Activated CD4-positive, alpha-beta T cell treated with anti-CD3 and anti-CD28 coated beads, Interleukin-2, amount 10 ng/mL, durations not matched to agents 7 days and 5 days (primary cell): ENCODE results near the gene ATP5MG. TPM values are rescaled to one million over a fixed set of nuclear protein-coding genes. Genes with fewer than 3 reads are reported as not detected.

ENCODE experiments used
- CTCF ChIA-PET: fragments of 350-600 bp; sonication (Branson Sonifier 250); formaldehyde crosslinking; loops from one replicate; lab custom pipeline; 2021; ENCODE audit warnings: antibody characterized with exemption; lab: Charles Lee
- POLR2A ChIA-PET: fragments of 350-600 bp; sonication (Branson Sonifier 250); formaldehyde crosslinking; loops from one replicate; lab custom pipeline; 2021; ENCODE audit warnings: antibody characterized with exemption; lab: Charles Lee
- DNase-seq: peaks from one replicate; pipeline ENCODE4 v3.0.0-alpha.2; 2020
- H3K27ac Mint-ChIP-seq: one replicate; pipeline ENCODE4 v1.8.0; 2021; ENCODE audit warnings: mild to moderate bottlenecking, moderate library complexity, mixed read lengths
- H3K27me3 Mint-ChIP-seq: one replicate; pipeline ENCODE4 v1.8.0; 2021; ENCODE audit warnings: mixed read lengths
- H3K36me3 Mint-ChIP-seq: one replicate; pipeline ENCODE4 v1.8.0; 2021; ENCODE audit warnings: low read depth, mixed read lengths
- H3K4me1 Mint-ChIP-seq: one replicate; pipeline ENCODE4 v1.8.0; 2021; ENCODE audit warnings: mixed read lengths
- H3K4me3 Mint-ChIP-seq: one replicate; pipeline ENCODE4 v1.8.0; 2021; ENCODE audit warnings: mild to moderate bottlenecking, moderate library complexity, mixed read lengths
- H3K9me3 Mint-ChIP-seq: one replicate; pipeline ENCODE4 v1.8.0; 2021; ENCODE audit warnings: mixed read lengths
- total RNA-seq, 2 experiments: library from RNA; stranded (reverse); gene quantifications; one replicate each; pipeline ENCODE4 v1.2.3, GENCODE V29; 2021

ATP5MG gene
- total RNA-seq, 2 experiments from 2014 or later, result 195 to 272 TPM

- H3K27ac Mint-ChIP-seq, result peak within 1 kb of the TSS; percentile 96
- no peaks in the 10 kb centered on the region for H3K9me3 Mint-ChIP-seq
- POLR2A ChIA-PET, result interaction anchor here (1.0 to 1.1 kb wide), 2 partner anchors 34 to 37 kb away, joined by 3 read pairs; no protein-coding TSS in a partner anchor
- peak within 1 kb of the TSS; percentile 98 for H3K4me3 Mint-ChIP-seq
- CTCF ChIA-PET, result interaction anchor here (0.6 to 2.4 kb wide), 13 partner anchors 10 to 234 kb away, joined by 3 to 8 read pairs (median 4); no protein-coding TSS in a partner anchor
- H3K4me1 Mint-ChIP-seq, result peaks cover 38% of the 10 kb centered on the region
- no peaks in the 10 kb centered on the region for H3K27me3 Mint-ChIP-seq
- peak; percentile 91 for DNase-seq
- H3K36me3 Mint-ChIP-seq, result peaks cover 16% of the 10 kb centered on the region
Measured at GRCh38 chr11:118435893-118436624, 34.7 kb downstream of the ATP5MG start, which contains the start of gene KMT2A. TSS of gene KMT2A (plus strand) at chr11:118436492. CDS start at chr11:118436513, 21 bp downstream.

GRCh38 chr11:118436639-118437207 is 35.3 kb downstream of the ATP5MG start:
- H3K4me1 Mint-ChIP-seq, result peaks cover 45% of the 10 kb centered on the region
- CTCF ChIA-PET, result interaction anchor here (0.6 to 1.2 kb wide), 3 partner anchors 11 to 38 kb away, joined by 3 to 8 read pairs (median 3); no protein-coding TSS in a partner anchor
- peak overlapping the region; percentile 95 for H3K27ac Mint-ChIP-seq
- peaks cover 19% of the 10 kb centered on the region for H3K36me3 Mint-ChIP-seq
- H3K27me3 Mint-ChIP-seq, result no peaks in the 10 kb centered on the region
- POLR2A ChIA-PET, result interaction anchor here (1.1 kb wide), 1 partner anchor 35 kb away, joined by 3 read pairs; no protein-coding TSS in a partner anchor
- H3K4me3 Mint-ChIP-seq, result peak overlapping the region; percentile 98
- no peaks in the 10 kb centered on the region for H3K9me3 Mint-ChIP-seq
- peak; percentile 47 for DNase-seq

GRCh38 chr11:118437208-118438125 is 36.1 kb downstream of the ATP5MG start:
- POLR2A ChIA-PET, result no interaction called here
- peaks cover 25% of the 10 kb centered on the region for H3K36me3 Mint-ChIP-seq
- peaks cover 52% of the 10 kb centered on the region for H3K4me1 Mint-ChIP-seq
- H3K9me3 Mint-ChIP-seq, result no peaks in the 10 kb centered on the region
- H3K27me3 Mint-ChIP-seq, result no peaks in the 10 kb centered on the region
- H3K27ac Mint-ChIP-seq, result peak overlapping the region; percentile 95
- DNase-seq, result peak; percentile 54
- CTCF ChIA-PET, result interaction anchor here (2.2 kb wide), 1 partner anchor 11 kb away, joined by 9 read pairs; no protein-coding TSS in a partner anchor
- peak overlapping the region; percentile 98 for H3K4me3 Mint-ChIP-seq

GRCh38 chr11:118438314-118438931 is 37.0 kb downstream of the ATP5MG start:
- peaks cover 62% of the 10 kb centered on the region for H3K4me1 Mint-ChIP-seq
- H3K36me3 Mint-ChIP-seq, result peaks cover 28% of the 10 kb centered on the region

GRCh38 chr11:118439646-118440045 is 38.2 kb downstream of the ATP5MG start:
- no peaks in the 10 kb centered on the region for H3K27me3 Mint-ChIP-seq
- ChIA-PET POLR2A (no interaction called here), CTCF (interaction anchor here (0.6 to 2.2 kb wide), 2 partner anchors 8 to 645 kb away, joined by 5 to 9 read pairs; no protein-coding TSS in a partner anchor)
- H3K9me3 Mint-ChIP-seq, result no peaks in the 10 kb centered on the region
- peak overlapping the region; percentile 37 for H3K27ac Mint-ChIP-seq
- DNase-seq, result peak; percentile 22
- peak overlapping the region; percentile 98 for H3K4me3 Mint-ChIP-seq
- H3K36me3 Mint-ChIP-seq, result peaks cover 40% of the 10 kb centered on the region
- H3K4me1 Mint-ChIP-seq, result peaks cover 63% of the 10 kb centered on the region

More at GRCh38 chr11:118438314-118438931, 37.0 kb downstream of the ATP5MG start:
- H3K9me3 Mint-ChIP-seq, result no peaks in the 10 kb centered on the region
- H3K27me3 Mint-ChIP-seq, result no peaks in the 10 kb centered on the region
- CTCF ChIA-PET, result interaction anchor here (2.2 kb wide), 1 partner anchor 10 kb away, joined by 9 read pairs; no protein-coding TSS in a partner anchor
- H3K27ac Mint-ChIP-seq, result peak overlapping the region; percentile 95
- POLR2A ChIA-PET, result no interaction called here
- DNase-seq, result peak; percentile 70
- peak overlapping the region; percentile 98 for H3K4me3 Mint-ChIP-seq

GRCh38 chr11:118441770-118442275 is 40.4 kb downstream of the ATP5MG start:
- Mint-ChIP-seq H3K4me1 (peaks cover 80% of the 10 kb centered on the region), H3K27ac (peak overlapping the region; percentile 1), H3K36me3 (peaks cover 57% of the 10 kb centered on the region), H3K9me3 (peaks cover 2% of the 10 kb centered on the region), H3K4me3 (no peak overlapping the region), H3K27me3 (no peaks in the 10 kb centered on the region)
- CTCF ChIA-PET, result interaction anchor here (1.9 kb wide), 1 partner anchor 15 kb away, joined by 5 read pairs; no protein-coding TSS in a partner anchor
- POLR2A ChIA-PET, result no interaction called here
- DNase-seq, result no peak

GRCh38 chr11:118442301-118442700 is 40.9 kb downstream of the ATP5MG start:
- CTCF ChIA-PET, result interaction anchor here (0.9 to 1.9 kb wide), 2 partner anchors 10 to 15 kb away, joined by 3 to 5 read pairs; no protein-coding TSS in a partner anchor
- peaks cover 84% of the 10 kb centered on the region for H3K4me1 Mint-ChIP-seq
- peaks cover 59% of the 10 kb centered on the region for H3K36me3 Mint-ChIP-seq
- POLR2A ChIA-PET, result no interaction called here
- DNase-seq, result no peak
- peak overlapping the region; percentile 1 for H3K27ac Mint-ChIP-seq
- H3K4me3 Mint-ChIP-seq, result no peak overlapping the region
- H3K9me3 Mint-ChIP-seq, result peaks cover 2% of the 10 kb centered on the region
- H3K27me3 Mint-ChIP-seq, result no peaks in the 10 kb centered on the region

GRCh38 chr11:118442908-118443589 is 41.6 kb downstream of the ATP5MG start:
- Mint-ChIP-seq H3K27ac (peak overlapping the region; percentile 60), H3K9me3 (peaks cover 2% of the 10 kb centered on the region), H3K36me3 (peaks cover 66% of the 10 kb centered on the region), H3K27me3 (no peaks in the 10 kb centered on the region), H3K4me3 (peak overlapping the region; percentile 3), H3K4me1 (peaks cover 92% of the 10 kb centered on the region)
- DNase-seq, result no peak
- ChIA-PET CTCF (interaction anchor here (0.9 to 1.9 kb wide), 4 partner anchors 9 to 491 kb away, joined by 3 to 5 read pairs (median 4); no protein-coding TSS in a partner anchor), POLR2A (no interaction called here)

- no peak for DNase-seq
- CTCF ChIA-PET, result interaction anchor here (0.8 to 1.9 kb wide), 4 partner anchors 12 to 492 kb away, joined by 3 to 5 read pairs (median 4); no protein-coding TSS in a partner anchor
- Mint-ChIP-seq H3K9me3 (peaks cover 2% of the 10 kb centered on the region), H3K27me3 (no peaks in the 10 kb centered on the region), H3K4me1 (peaks cover 98% of the 10 kb centered on the region), H3K36me3 (peaks cover 68% of the 10 kb centered on the region), H3K27ac (no peak overlapping the region), H3K4me3 (peak overlapping the region; percentile 3)
- POLR2A ChIA-PET, result no interaction called here
Measured at GRCh38 chr11:118443590-118444218, 42.3 kb downstream of the ATP5MG start.

GRCh38 chr11:118447423-118447822 is 46.0 kb downstream of the ATP5MG start:
- Mint-ChIP-seq H3K36me3 (peaks cover 60% of the 10 kb centered on the region), H3K4me3 (peak overlapping the region; percentile 12), H3K27ac (peak overlapping the region; percentile 60), H3K9me3 (peaks cover 2% of the 10 kb centered on the region), H3K4me1 (peaks cover 75% of the 10 kb centered on the region), H3K27me3 (no peaks in the 10 kb centered on the region)
- POLR2A ChIA-PET, result no interaction called here
- CTCF ChIA-PET, result interaction anchor here (0.5 to 1.8 kb wide), 7 partner anchors 9 to 1676 kb away, joined by 3 to 9 read pairs (median 3); partner anchors contain the start of gene KMT2A
- DNase-seq, result no peak
